DOHH2 (cell line): ENCODE data around the gene RDM1.

ENCODE experiments used
- CTCF ChIP-seq: fragments of 200-600 bp; sonication (generic); IDR thresholded peaks from one replicate; pipeline ENCODE4 v1.5.1; 2014; ENCODE audit warnings: antibody characterized with exemption, mild to moderate bottlenecking, low read depth, low read length; ENCODE audit not compliant: poor library complexity, severe bottlenecking
- EZH2phosphoT487 ChIP-seq: fragments of 200-600 bp; sonication (generic); IDR thresholded peaks from 2 replicates; pipeline ENCODE4 v1.6.1; 2017; ENCODE audit warnings: borderline replicate concordance, mild to moderate bottlenecking, antibody characterized with exemption, low read length, moderate library complexity, mixed read lengths

GRCh38 chr17:35895636-35896587 is 34.7 kb downstream of the RDM1 start:
- no peak for TF ChIP-seq CTCF
- TF ChIP-seq EZH2phosphoT487, result no peak
